K562 (cell line): ENCODE data around the gene CFAP300. TPM values are rescaled to one million over a fixed set of nuclear protein-coding genes. Genes with fewer than 3 reads are reported as not detected.

Experiments used
- ATAC-seq: fragments of 200-7000 bp; cut with Tn5 transposase; 3 replicates; pipeline ENCODE4 v1.9.1; 2020; ENCODE audit warnings: moderate library complexity
- BruUV-seq: library from RNA; stranded (reverse); fragments of 400-500 nt; replicated peaks from 2 replicates; lab custom pipeline; 2021; lab: Mats Ljungman, UMichigan
- CTCF ChIA-PET: fragments of 300-600 bp; formaldehyde crosslinking; extraction: SDS; loops from one replicate; lab custom pipeline; 2021; ENCODE audit warnings: low intra/inter-chr PET ratio; lab: Yijun Ruan, JAX
- POLR2A ChIA-PET: fragments of 300-600, 350-650 bp; sonication (Branson Sonifier 250); formaldehyde crosslinking; extraction: SDS; loops from one replicate; lab custom pipeline; 2021; ENCODE audit warnings: antibody characterized with exemption, inconsistent platforms; lab: Yijun Ruan, JAX
- DNase-seq, 4 experiments: peaks; one replicate each; pipeline versions ENCODE4 v3.0.0 to v3.0.0-alpha.2; 2011 to 2018; ENCODE audit warnings: low spot score in 3 of 4, mixed read lengths in 3 of 4; ENCODE audit errors: extremely low read depth in 1 of 4
- FAIRE-seq: peaks from 2 replicates; lab custom pipeline; 2011; peaks lifted over from hg19 to GRCh38; lab: Jason Lieb, UNC
- H2AFZ ChIP-seq: 2 replicates; pipeline ENCODE4 v1.6.0; 2011; ENCODE audit warnings: low read depth, low read length, control low read depth, inconsistent platforms
- H3K27ac ChIP-seq: fragments of 200-600 bp; 3 replicates; pipeline ENCODE4 v1.8.0; 2011; ENCODE audit warnings: low read depth, mild to moderate bottlenecking, control low read depth, inconsistent platforms, low read length, moderate library complexity, mixed read lengths; ENCODE audit errors: extremely low read depth
- H3K27me3 ChIP-seq, 2 experiments: fragments of 300-600 bp in 1 of 2; 2 replicates in 1 of 2; 3 replicates in 1 of 2; pipeline versions ENCODE4 v1.6.0 to v1.8.0; 2011; ENCODE audit warnings: inconsistent platforms in 2 of 2, low read length in 2 of 2, mild to moderate bottlenecking in 1 of 2, mixed read lengths in 1 of 2, moderate library complexity in 1 of 2; ENCODE audit not compliant: control insufficient read depth in 2 of 2, insufficient read depth in 2 of 2
- H3K36me3 ChIP-seq: fragments of 300-600 bp; 3 replicates; pipeline ENCODE4 v1.8.0; 2011; ENCODE audit warnings: mild to moderate bottlenecking, low read length, inconsistent platforms; ENCODE audit not compliant: control insufficient read depth, insufficient read depth
- H3K4me1 ChIP-seq, 2 experiments: fragments of 200-600 bp in 1 of 2; replicated peaks in 1 of 2; 2 replicates in 1 of 2; 3 replicates in 1 of 2; pipeline versions ENCODE4 v1.5.1 to v1.8.0; 2011; ENCODE audit warnings: inconsistent platforms in 2 of 2, low read length in 2 of 2, mild to moderate bottlenecking in 1 of 2, mixed read lengths in 1 of 2, moderate library complexity in 1 of 2; ENCODE audit not compliant: control insufficient read depth in 2 of 2, insufficient read depth in 2 of 2
- H3K4me2 ChIP-seq: 2 replicates; pipeline ENCODE4 v1.6.1; 2011; ENCODE audit warnings: low read length, control low read depth, inconsistent platforms, mixed read lengths; ENCODE audit not compliant: insufficient read depth
- H3K4me3 ChIP-seq: fragments of 200-600 bp; sonication (generic), shearing (Covaris generic); 2 replicates; pipeline ENCODE4 v1.5.1; 2016; ENCODE audit warnings: control low read depth, inconsistent platforms
- H3K79me2 ChIP-seq: fragments of 200-600 bp; 3 replicates; pipeline ENCODE4 v1.8.0; 2011; ENCODE audit warnings: low read length, inconsistent platforms; ENCODE audit not compliant: control insufficient read depth, insufficient read depth
- H3K9ac ChIP-seq, 2 experiments: 2 replicates each; pipeline versions ENCODE4 v1.6.0 to v1.6.1; 2011; ENCODE audit warnings: low read depth in 2 of 2, low read length in 2 of 2, control low read depth in 1 of 2, inconsistent platforms in 1 of 2, mild to moderate bottlenecking in 1 of 2, mixed read lengths in 1 of 2; ENCODE audit not compliant: insufficient read depth in 1 of 2
- H3K9me1 ChIP-seq: one replicate; pipeline ENCODE4 v1.6.0; 2011; ENCODE audit warnings: inconsistent platforms, mild to moderate bottlenecking, low read length, moderate library complexity; ENCODE audit not compliant: control insufficient read depth, insufficient read depth
- H3K9me3 ChIP-seq: replicated peaks from 2 replicates; pipeline ENCODE4 v1.5.1; 2011; ENCODE audit warnings: low read depth, low read length, inconsistent platforms; ENCODE audit not compliant: control insufficient read depth, insufficient read depth
- H4K20me1 ChIP-seq: replicated peaks from 2 replicates; pipeline ENCODE4 v1.6.1; 2011; ENCODE audit warnings: low read length, inconsistent platforms, mixed read lengths; ENCODE audit not compliant: control insufficient read depth, insufficient read depth
- FOXJ3 ChIP-seq: sonication (generic); formaldehyde crosslinking; IDR thresholded peaks from 2 replicates; pipeline ENCODE4 v1.4.0; 2020; ENCODE audit warnings: mild to moderate bottlenecking, missing genetic modification reagents
- TAF7 ChIP-seq: fragments of 450-650 bp; IDR thresholded peaks from 2 replicates; pipeline ENCODE4 v1.6.1; 2016; ENCODE audit warnings: missing genetic modification characterization, missing compliant biosample characterization
- ZNF133 ChIP-seq: fragments of 250-450 bp; sonication (Bioruptor Pico); IDR thresholded peaks from 2 replicates; pipeline ENCODE4 v1.4.0; 2020; ENCODE audit warnings: mild to moderate bottlenecking
- WGBS: fragments of 100-300 bp; shearing (Covaris generic); methylation state at CpG from one replicate; pipeline ENCODE4 v1.1.6; 2016; ENCODE audit warnings: low coverage, mixed read lengths; ENCODE audit not compliant: insufficient coverage; ENCODE audit errors: missing lambda C conversion rate; 5-methylcytosine and 5-hydroxymethylcytosine counted together
- in situ Hi-C: fragments of 300-500 bp; cut with MboI; formaldehyde crosslinking; loops from 4 replicates; pipeline ENCODE4 v1.15.0; 2018; ENCODE audit warnings: inconsistent platforms, mixed read lengths
- intact Hi-C: fragments of 100-400 bp; cut with micrococcal nuclease; formaldehyde crosslinking; loops from 2 replicates; pipeline ENCODE4 v1.14.2; 2022
- polyA plus RNA-seq, 8 experiments: library from polyadenylated mRNA; depleted of rRNA in 4 of 8; stranded (reverse) in 5 of 8; unstranded in 3 of 8; fragments of >200 nt; fragmentation: Nextera tagmentation in 2 of 8; fragmentation: Illumina TruSeq in 1 of 8; extraction: Ambion mirVana in 2 of 8; extraction: Trizol in 1 of 8; gene quantifications; 2 replicates each; pipeline versions ENCODE4 v1.2.1 to v1.2.3, GENCODE V29; 2011 to 2014; ENCODE audit warnings: inconsistent platforms in 1 of 8, missing spikeins in 1 of 8
- total RNA-seq, 7 experiments: library from RNA; depleted of rRNA in 6 of 7; stranded (reverse); fragments of >200 nt in 6 of 7; fragmentation: Illumina TruSeq in 2 of 7; extraction: Trizol in 2 of 7; gene quantifications; 2 replicates each; pipeline versions ENCODE4 v1.2.1 to v1.2.3, GENCODE V29; 2011 to 2021; ENCODE audit warnings: low replicate concordance in 1 of 7
- TF ChIP-seq, protein P1 (sequence below): fragments of 250-450 bp; sonication (Bioruptor Pico); IDR thresholded peaks from 2 replicates; pipeline ENCODE4 v1.5.0; 2020; ENCODE audit warnings: mild to moderate bottlenecking, borderline replicate concordance

CFAP300 gene
- total and polyA plus RNA-seq, 9 of the 15 experiments (the other 6 are each of a cell fraction or from before 2014, with no cell fraction given), result not detected

DNA sequence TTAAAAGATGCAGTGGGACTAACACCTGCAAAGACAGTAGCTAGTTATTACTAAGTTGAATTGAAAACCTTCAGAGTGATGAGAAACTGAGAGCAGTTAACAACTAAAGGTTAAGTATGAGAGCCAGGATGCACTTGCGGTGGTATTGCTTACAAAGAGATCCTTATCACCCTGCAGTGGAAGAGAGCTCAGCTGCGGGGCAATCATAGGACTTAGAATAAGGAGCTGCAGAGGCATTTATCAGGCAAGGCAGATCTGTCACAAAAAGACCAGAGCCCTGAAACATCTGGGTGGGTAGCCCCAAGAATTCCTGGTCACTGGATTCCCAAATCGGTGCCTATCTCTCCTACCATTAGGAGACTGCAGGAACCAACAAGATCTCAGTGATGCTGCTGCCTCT, 34.3 kb upstream of the CFAP300 start:
- no peak overlapping the region for H3K4me2 ChIP-seq
- H3K9me3 ChIP-seq, result no peaks in the 10 kb centered on the region
- intact Hi-C loops, result no loop called here
- H3K27me3 ChIP-seq, result no peaks in the 10 kb centered on the region
- no peak overlapping the region for H3K27ac ChIP-seq
- no peak overlapping the region for H2AFZ ChIP-seq
- no peaks in the 10 kb centered on the region for H4K20me1 ChIP-seq
- 0% methylated on average over 3 of the region's 3 CpGs for WGBS
- no peaks in the 10 kb centered on the region for H3K79me2 ChIP-seq
- no peak for DNase-seq
- H3K36me3 ChIP-seq, result no peaks in the 10 kb centered on the region
- no peaks in the 10 kb centered on the region for H3K4me1 ChIP-seq
- no peak overlapping the region for H3K9ac ChIP-seq
- POLR2A ChIA-PET, result interaction anchor here (0.6 to 0.7 kb wide), 2 partner anchors 103 to 106 kb away, joined by 4 read pairs; no protein-coding TSS in a partner anchor
- no peak for ATAC-seq
- in situ Hi-C loops, result no loop called here
- CTCF ChIA-PET, result no interaction called here
- TF ChIP-seq TAF7 (tag) (no peak), ZNF133 (CRISPR knock-in tag) (no peak), FOXJ3 (CRISPR knock-in tag) (no peak)
- TF ChIP-seq, protein P1, sequence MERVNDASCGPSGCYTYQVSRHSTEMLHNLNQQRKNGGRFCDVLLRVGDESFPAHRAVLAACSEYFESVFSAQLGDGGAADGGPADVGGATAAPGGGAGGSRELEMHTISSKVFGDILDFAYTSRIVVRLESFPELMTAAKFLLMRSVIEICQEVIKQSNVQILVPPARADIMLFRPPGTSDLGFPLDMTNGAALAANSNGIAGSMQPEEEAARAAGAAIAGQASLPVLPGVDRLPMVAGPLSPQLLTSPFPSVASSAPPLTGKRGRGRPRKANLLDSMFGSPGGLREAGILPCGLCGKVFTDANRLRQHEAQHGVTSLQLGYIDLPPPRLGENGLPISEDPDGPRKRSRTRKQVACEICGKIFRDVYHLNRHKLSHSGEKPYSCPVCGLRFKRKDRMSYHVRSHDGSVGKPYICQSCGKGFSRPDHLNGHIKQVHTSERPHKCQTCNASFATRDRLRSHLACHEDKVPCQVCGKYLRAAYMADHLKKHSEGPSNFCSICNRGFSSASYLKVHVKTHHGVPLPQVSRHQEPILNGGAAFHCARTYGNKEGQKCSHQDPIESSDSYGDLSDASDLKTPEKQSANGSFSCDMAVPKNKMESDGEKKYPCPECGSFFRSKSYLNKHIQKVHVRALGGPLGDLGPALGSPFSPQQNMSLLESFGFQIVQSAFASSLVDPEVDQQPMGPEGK, result no peak
- TF ChIP-seq, all 486 proteins: peak for 0
- H3K4me3 ChIP-seq, result no peak overlapping the region
- no TSS peak for BruUV-seq
- FAIRE-seq, result no peak
- H3K9me1 ChIP-seq, result no peaks in the 10 kb centered on the region
